NT2/D1 (cell line): ENCODE measurements around the gene GNE.
"Not testable (repeated sequence)": the region's sequence is repeated elsewhere in the genome, so short reads cannot be mapped to it uniquely, and the experiment has no call there.

Experiments
- DNase-seq: peaks from one replicate; pipeline ENCODE4 v3.0.0-alpha.2; 2011; ENCODE audit warnings: low read depth, low spot score
- H3K27me3 ChIP-seq: 2 replicates; pipeline ENCODE4 v1.6.0; 2011; ENCODE audit warnings: mild to moderate bottlenecking; ENCODE audit not compliant: insufficient read length, insufficient read depth
- H3K36me3 ChIP-seq: 2 replicates; pipeline ENCODE4 v1.6.1; 2011; ENCODE audit warnings: mild to moderate bottlenecking, low read length, mixed read lengths; ENCODE audit not compliant: insufficient read depth, insufficient read length
- H3K4me1 ChIP-seq: 2 replicates; pipeline ENCODE4 v1.5.1; 2011; ENCODE audit not compliant: insufficient read depth, insufficient read length
- H3K4me3 ChIP-seq: 2 replicates; pipeline ENCODE4 v1.5.1; 2011; ENCODE audit warnings: low read depth; ENCODE audit not compliant: insufficient read length
- H3K9ac ChIP-seq: 2 replicates; pipeline ENCODE4 v1.6.0; 2011; ENCODE audit warnings: low read depth; ENCODE audit not compliant: insufficient read length
- H3K9me3 ChIP-seq: 2 replicates; pipeline ENCODE4 v1.5.1; 2011; ENCODE audit warnings: mild to moderate bottlenecking, low read length; ENCODE audit not compliant: insufficient read depth
- SUZ12 ChIP-seq: IDR thresholded peaks from 2 replicates; pipeline ENCODE4 v1.6.1; 2011; ENCODE audit not compliant: insufficient read length, insufficient read depth; ENCODE audit errors: extremely low read depth
- YY1 ChIP-seq: IDR thresholded peaks from 2 replicates; pipeline ENCODE4 v1.6.1; 2011; ENCODE audit not compliant: insufficient read length, insufficient read depth
- ZNF274 ChIP-seq: IDR thresholded peaks from 2 replicates; pipeline ENCODE4 v1.6.1; 2011; ENCODE audit warnings: mild to moderate bottlenecking, low read depth, low read length

GNE gene, protein sequence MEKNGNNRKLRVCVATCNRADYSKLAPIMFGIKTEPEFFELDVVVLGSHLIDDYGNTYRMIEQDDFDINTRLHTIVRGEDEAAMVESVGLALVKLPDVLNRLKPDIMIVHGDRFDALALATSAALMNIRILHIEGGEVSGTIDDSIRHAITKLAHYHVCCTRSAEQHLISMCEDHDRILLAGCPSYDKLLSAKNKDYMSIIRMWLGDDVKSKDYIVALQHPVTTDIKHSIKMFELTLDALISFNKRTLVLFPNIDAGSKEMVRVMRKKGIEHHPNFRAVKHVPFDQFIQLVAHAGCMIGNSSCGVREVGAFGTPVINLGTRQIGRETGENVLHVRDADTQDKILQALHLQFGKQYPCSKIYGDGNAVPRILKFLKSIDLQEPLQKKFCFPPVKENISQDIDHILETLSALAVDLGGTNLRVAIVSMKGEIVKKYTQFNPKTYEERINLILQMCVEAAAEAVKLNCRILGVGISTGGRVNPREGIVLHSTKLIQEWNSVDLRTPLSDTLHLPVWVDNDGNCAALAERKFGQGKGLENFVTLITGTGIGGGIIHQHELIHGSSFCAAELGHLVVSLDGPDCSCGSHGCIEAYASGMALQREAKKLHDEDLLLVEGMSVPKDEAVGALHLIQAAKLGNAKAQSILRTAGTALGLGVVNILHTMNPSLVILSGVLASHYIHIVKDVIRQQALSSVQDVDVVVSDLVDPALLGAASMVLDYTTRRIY

DNA sequence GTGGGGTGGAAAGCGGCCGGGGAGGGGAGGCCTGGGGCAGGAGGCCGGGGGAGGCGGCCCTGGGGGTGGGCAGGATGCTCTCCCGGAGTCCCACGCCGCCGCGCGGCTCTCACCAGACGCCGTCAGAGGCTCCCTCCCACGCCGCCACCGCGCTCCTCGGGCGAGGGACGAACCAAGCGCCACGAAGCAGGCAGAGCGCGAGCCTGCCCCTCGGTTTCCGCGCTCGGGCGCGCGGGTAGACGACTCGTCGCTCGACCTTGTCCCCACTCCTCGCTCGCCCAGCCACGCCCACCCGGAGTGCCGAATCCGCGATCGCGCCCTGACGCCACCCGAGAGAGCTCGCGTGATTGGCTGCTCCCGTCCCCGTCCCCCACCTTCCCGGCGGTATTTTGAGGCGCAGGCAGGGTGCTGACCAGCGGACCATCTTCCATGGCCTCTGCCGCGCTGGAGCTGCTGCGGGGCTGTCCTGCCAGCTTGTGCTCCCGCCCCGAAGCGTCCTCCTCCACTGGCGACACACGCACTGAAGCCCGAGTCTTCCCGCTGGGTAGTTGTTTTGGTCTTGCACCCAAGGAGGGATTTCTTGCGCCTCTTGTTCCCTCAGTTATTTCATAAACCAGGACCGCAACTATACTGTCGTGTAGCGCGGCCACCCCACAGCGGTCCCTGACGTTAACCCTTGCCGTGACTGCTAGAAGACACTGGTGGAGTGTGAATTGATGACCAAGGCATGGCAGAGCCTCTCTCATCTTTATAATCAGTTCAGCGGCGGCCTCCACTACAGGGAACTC, at the start of gene GNE:
Gene GNE, minus strand, starts transcription at position 241 of the 788 bp plus-strand sequence. CDS start 9,093 bp downstream, outside the sequence.
- H3K36me3 ChIP-seq = no peaks in the 10 kb centered on the region
- H3K9me3 ChIP-seq = no peaks in the 10 kb centered on the region
- peak within 1 kb of the TSS; percentile 91 for H3K9ac ChIP-seq
- TF ChIP-seq ZNF274 (no peak), YY1 (no peak), SUZ12 (no peak)
- peak; percentile 81 for DNase-seq
- peak within 1 kb of the TSS; percentile 68 for H3K4me3 ChIP-seq
- no peaks in the 10 kb centered on the region for H3K4me1 ChIP-seq
- no peaks in the 10 kb centered on the region for H3K27me3 ChIP-seq

DNA sequence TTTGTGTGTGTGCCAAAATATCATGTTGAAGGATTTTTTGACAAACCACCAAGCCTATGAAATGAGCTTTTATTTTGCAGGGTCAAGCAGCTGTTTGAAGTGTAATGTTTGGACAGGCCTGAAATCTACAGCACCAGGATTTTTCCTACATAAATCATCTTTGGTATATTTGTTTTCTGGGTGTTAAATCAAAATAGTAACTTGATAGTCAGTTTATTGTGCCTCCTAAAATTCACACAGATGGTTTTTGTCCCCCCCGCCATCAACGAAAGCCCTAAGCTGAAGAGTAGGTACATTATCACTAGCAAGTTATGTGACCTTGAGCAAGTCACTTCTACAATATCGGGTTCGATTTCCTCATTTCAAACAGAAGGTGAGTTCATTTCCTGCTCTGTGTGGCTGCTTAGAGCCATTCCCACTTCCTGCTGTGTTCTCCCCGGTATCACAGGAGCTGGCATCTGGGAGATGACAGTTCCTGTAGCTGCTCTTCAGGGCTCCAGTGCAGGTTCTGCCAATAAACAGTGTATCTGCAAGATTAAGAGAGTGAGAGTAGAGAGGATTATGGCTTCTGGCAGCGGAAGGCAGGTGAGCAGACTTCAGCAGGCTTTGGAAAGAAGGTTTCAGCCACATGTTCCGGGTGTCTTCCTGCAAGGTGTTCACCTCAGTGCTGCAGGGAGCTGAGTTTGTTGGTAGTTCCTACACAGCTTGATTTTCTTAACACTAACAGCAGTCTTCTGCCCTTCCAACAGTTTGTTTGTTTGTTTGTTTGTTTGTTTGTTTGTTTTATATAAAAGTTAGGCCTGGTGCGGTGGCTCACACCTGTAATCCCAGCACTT, 48.4 kb upstream of the GNE start:
- Histone ChIP-seq H3K9ac (no peak overlapping the region), H3K36me3 (no peaks in the 10 kb centered on the region), H3K4me3 (no peak overlapping the region), H3K27me3 (no peaks in the 10 kb centered on the region), H3K4me1 (no peaks in the 10 kb centered on the region), H3K9me3 (no peaks in the 10 kb centered on the region)
- no peak for DNase-seq
- TF ChIP-seq ZNF274 (no peak), YY1 (no peak), SUZ12 (no peak)

DNA sequence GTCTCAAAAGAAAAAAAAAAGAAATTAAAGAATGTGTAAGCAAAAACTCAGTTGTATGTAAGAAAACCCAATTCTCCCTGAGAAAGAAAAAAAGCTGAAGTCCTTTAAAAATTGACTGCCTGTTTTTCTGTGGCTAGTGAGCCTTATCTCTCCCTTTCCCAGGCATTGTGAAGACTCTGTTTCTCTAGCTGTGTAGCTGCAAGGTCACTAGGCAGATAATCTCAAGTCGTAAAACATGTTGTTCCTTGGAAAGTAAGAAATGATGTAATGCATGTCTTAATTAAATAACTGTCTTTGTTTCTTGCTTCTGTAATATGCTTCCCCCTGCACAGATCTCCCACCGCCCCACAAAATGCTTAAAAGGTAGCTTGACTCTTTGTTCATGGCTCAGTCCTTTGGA, 46.1 kb upstream of the GNE start:
- H3K9me3 ChIP-seq, H3K4me1 ChIP-seq, DNase-seq, H3K4me3 ChIP-seq, H3K36me3 ChIP-seq, H3K9ac ChIP-seq, H3K27me3 ChIP-seq: not testable (repeated sequence)

DNA sequence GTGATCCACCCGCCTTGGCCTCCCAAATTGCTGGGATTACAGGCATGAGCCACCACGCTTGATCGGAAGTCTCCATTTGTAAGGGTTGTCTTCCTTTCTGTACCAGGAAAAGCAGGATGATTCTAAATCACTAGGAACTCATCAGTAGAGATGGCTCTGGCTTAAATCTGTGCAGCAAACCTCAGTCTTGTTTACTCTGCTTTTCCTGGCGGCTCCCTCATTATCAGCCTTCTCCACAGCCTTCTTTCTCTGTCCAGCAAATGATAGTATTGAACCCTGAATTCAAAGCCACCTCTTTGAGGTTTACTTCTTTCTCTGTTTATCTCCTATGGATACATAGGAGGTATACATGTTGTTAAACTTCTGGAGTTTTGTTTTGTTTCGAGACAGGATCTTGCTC, 43.0 kb upstream of the GNE start:
- no peak overlapping the region for H3K9ac ChIP-seq
- no peak overlapping the region for H3K4me3 ChIP-seq
- H3K36me3 ChIP-seq = no peaks in the 10 kb centered on the region
- no peaks in the 10 kb centered on the region for H3K9me3 ChIP-seq
- no peaks in the 10 kb centered on the region for H3K4me1 ChIP-seq
- no peaks in the 10 kb centered on the region for H3K27me3 ChIP-seq
- no peak for DNase-seq
- TF ChIP-seq ZNF274 = no peak
- TF ChIP-seq YY1 = no peak
- TF ChIP-seq SUZ12 = no peak

DNA sequence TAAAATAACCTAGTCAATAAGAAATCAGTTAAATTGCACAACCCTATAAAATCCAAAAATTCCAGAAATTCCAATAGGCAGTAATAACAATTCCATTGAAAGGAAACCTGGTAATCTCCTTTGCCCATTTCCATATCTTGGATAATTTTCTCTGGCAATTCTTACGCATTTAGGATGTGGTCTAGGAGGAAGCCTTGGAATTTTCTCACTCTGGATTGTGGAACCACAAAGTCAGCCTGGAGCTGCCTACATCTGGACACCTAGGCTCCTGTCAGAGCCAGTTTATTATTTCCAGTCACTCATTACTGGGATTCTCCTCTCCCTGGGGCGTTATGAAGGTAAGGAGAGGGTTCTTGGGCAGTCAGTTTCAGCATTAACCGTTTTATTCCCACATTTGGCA, 40.3 kb upstream of the GNE start:
- Histone ChIP-seq H3K36me3 (no peaks in the 10 kb centered on the region), H3K4me1 (no peaks in the 10 kb centered on the region), H3K27me3 (no peaks in the 10 kb centered on the region), H3K4me3 (no peak overlapping the region), H3K9ac (no peak overlapping the region), H3K9me3 (no peaks in the 10 kb centered on the region)
- no peak for DNase-seq
- no peak for TF ChIP-seq SUZ12
- no peak for TF ChIP-seq YY1
- TF ChIP-seq ZNF274 = no peak

DNA sequence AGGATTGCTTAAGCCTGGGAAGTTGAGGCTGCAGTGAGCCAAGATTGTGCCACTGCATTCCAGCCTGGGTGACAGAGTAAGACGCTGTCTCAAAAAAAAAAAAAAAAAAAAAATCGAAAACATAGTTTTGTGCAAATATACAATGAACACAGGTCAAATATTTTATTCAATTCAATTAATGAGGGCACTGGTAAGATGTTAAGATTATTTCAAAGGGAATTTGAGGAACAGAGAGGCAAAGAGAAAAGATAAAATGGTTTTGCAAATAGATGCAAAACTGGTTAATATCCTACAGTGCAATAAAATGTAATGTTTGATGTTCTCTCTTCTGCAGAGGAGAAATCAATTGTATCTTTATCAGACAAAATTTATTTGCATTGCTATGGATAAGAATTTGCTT, 39.5 kb upstream of the GNE start:
- Histone ChIP-seq H3K36me3 (no peaks in the 10 kb centered on the region), H3K27me3 (no peaks in the 10 kb centered on the region), H3K4me1 (peaks cover 2% of the 10 kb centered on the region), H3K9me3 (no peaks in the 10 kb centered on the region), H3K4me3 (no peak overlapping the region), H3K9ac (no peak overlapping the region)
- TF ChIP-seq SUZ12 = no peak
- TF ChIP-seq YY1 = no peak
- no peak for TF ChIP-seq ZNF274
- DNase-seq = no peak

DNA sequence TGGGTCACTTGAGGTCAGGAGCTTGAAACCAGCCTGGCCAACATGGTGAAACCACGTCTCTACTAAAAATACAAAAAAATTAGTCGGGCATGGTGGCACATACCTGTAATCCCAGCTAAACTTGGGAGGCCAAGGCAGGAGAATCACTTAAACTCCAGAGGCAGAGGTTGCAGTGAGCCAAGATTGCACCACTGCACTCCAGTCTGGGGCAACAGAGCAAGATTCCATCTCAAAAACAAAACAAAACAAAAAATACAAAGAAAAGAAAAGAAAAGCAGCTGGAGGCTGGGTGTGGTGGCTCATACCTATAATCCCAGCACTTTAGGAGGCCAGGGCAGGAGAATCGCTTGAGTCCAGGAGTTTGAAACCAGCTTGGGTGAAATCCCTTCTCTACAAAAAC, 36.7 kb upstream of the GNE start:
- H3K36me3 ChIP-seq, H3K4me1 ChIP-seq, H3K27me3 ChIP-seq, H3K4me3 ChIP-seq, H3K9me3 ChIP-seq, H3K9ac ChIP-seq, DNase-seq: not testable (repeated sequence)
